Measurements from ENCODE around the gene DHX32.
"Not testable (repeated sequence)": the region's sequence is repeated elsewhere in the genome, so short reads cannot be mapped to it uniquely, and the experiment has no call there.

The DHX32 gene

GRCh38 chr10:125881192-125881591 lies at the start of gene DHX32:
DHX32 (minus strand) TSS chr10:125881292; CDS start chr10:125880824, 468 bp downstream.
- in situ Hi-C loops (cut with HindIII; ENCODE audit: low sequenced_read_pairs): no loop called here
- no peak for DNase-seq (ENCODE audit: low read depth)
- H3K4me3 ChIP-seq (ENCODE audit: low read depth, low read length): no peak within 1 kb of the TSS
- TF ChIP-seq, protein P1, sequence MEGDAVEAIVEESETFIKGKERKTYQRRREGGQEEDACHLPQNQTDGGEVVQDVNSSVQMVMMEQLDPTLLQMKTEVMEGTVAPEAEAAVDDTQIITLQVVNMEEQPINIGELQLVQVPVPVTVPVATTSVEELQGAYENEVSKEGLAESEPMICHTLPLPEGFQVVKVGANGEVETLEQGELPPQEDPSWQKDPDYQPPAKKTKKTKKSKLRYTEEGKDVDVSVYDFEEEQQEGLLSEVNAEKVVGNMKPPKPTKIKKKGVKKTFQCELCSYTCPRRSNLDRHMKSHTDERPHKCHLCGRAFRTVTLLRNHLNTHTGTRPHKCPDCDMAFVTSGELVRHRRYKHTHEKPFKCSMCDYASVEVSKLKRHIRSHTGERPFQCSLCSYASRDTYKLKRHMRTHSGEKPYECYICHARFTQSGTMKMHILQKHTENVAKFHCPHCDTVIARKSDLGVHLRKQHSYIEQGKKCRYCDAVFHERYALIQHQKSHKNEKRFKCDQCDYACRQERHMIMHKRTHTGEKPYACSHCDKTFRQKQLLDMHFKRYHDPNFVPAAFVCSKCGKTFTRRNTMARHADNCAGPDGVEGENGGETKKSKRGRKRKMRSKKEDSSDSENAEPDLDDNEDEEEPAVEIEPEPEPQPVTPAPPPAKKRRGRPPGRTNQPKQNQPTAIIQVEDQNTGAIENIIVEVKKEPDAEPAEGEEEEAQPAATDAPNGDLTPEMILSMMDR (IDR thresholded peaks at IDR 0.05; ENCODE audit: low read depth, low read length, missing control alignments): no peak

DNA sequence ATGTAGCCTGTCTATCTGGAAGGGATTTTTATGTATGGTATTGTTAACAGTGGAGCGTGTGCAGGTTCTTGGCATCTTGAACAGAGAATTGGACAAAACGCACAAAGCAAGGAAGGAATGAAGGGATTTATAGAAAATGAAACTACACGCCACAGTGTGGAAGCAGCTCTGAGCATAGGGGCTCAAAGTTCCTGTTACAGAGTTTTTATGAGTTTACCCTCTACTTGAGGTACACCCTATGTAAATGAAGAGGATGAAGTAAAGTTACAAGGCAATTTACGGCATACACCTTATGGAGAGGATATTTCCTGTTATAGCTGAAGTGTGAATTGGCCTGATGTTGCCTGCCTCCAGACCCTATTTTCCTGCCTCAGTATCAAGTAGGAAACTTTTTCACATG lies 48.5 kb upstream of the DHX32 start:
- in situ Hi-C loops (cut with HindIII; ENCODE audit: low sequenced_read_pairs): no loop called here
- no peak for DNase-seq (ENCODE audit: low read depth)
- TF ChIP-seq, protein P1 (IDR thresholded peaks at IDR 0.05; ENCODE audit: low read depth, low read length, missing control alignments): no peak
- H3K4me3 ChIP-seq (ENCODE audit: low read depth, low read length): no peak overlapping the region

DNA sequence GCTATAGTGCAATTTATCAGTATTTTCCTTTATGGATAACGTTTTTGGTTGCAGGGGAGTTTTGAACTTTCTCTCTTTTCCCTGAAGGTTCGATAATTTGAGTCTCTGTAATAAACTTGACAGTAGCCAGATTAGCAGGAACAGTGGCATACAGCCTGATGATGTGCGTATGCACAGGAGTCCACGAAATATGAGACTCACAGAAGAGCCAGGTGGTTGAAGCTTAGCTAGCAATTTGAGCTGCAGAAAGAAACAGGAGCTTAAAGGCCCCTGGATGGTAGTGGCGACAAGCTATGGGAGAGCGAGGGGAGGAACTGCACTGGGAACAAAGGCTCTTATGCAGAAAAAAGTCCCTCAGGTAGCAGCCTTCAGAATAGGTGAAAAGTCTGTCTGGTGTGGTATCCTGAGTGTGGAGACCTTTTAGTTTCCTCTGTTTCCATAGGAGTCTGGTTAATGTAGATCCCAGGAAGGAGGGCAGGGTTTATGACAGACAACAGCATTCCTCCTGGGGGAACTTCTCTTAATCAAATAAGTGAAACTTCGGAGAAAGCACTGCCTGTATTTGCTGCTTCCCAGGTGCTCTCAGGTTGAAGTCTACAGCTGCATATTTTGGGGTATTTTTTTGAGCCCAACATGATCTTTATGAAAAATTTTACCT lies 48.0 kb upstream of the DHX32 start:
- no peak overlapping the region for H3K4me3 ChIP-seq (ENCODE audit: low read depth, low read length)
- TF ChIP-seq, protein P1 (IDR thresholded peaks at IDR 0.05; ENCODE audit: low read depth, low read length, missing control alignments): no peak
- in situ Hi-C loops (cut with HindIII; ENCODE audit: low sequenced_read_pairs): no loop called here
- no peak for DNase-seq (ENCODE audit: low read depth)

DNA sequence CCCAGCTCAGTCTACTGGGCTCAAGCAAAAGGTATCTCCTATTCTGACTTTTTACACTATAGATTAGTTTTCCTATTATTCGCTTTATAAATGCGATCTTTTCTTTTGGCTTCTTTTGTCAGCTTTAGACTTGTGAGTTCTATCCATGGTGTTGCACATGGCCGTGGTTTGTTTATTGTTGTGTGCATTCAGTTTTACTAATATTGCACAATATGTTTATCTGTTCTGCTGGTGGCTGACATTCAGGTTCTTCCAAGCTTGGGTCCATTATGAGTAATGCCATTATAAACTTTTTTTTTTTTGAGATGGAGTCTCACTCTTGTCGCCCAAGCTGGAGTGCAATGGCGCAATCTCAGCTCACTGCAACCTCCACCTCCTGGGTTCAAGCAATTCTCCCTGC lies 46.2 kb upstream of the DHX32 start:
- H3K4me3 ChIP-seq (ENCODE audit: low read depth, low read length); in situ Hi-C loops (cut with HindIII; ENCODE audit: low sequenced_read_pairs); DNase-seq (ENCODE audit: low read depth): not testable (repeated sequence)

GRCh38 chr10:125926247-125926646 lies 45.2 kb upstream of the DHX32 start:
- no peak for DNase-seq (ENCODE audit: low read depth)
- TF ChIP-seq, protein P1 (IDR thresholded peaks at IDR 0.05; ENCODE audit: low read depth, low read length, missing control alignments): no peak
- in situ Hi-C loops (cut with HindIII; ENCODE audit: low sequenced_read_pairs): no loop called here
- no peak overlapping the region for H3K4me3 ChIP-seq (ENCODE audit: low read depth, low read length)

DNA sequence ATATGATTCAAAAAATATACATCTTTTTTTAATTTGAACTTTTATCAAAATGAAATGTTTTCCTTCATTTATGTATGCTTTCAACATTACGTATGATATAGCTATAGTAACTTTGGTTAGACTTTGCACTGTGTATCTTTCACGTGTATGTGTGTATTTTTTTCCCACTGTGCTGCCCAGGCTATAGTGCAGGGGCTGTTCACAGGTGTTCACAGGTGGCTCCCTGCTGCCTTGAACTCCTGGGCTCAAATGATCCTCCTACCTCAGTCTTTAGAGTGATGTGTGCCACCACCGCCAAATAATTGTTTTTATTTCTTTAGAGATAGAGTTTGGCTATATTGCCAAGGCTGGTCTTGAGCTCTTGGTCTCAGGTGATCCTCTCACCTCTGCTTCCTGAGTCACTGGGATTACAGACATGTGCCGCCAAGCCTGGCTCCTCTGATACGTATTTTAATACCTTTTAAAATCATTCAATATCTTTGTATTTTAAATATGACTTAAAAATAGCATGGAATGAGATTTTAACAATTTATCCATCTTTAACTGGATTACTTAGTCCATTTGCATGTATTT lies 44.3 kb upstream of the DHX32 start:
- TF ChIP-seq, protein P1 (IDR thresholded peaks at IDR 0.05; ENCODE audit: low read depth, low read length, missing control alignments): no peak
- DNase-seq (ENCODE audit: low read depth): no peak
- H3K4me3 ChIP-seq (ENCODE audit: low read depth, low read length): no peak overlapping the region
- in situ Hi-C loops (cut with HindIII; ENCODE audit: low sequenced_read_pairs): no loop called here

DNA sequence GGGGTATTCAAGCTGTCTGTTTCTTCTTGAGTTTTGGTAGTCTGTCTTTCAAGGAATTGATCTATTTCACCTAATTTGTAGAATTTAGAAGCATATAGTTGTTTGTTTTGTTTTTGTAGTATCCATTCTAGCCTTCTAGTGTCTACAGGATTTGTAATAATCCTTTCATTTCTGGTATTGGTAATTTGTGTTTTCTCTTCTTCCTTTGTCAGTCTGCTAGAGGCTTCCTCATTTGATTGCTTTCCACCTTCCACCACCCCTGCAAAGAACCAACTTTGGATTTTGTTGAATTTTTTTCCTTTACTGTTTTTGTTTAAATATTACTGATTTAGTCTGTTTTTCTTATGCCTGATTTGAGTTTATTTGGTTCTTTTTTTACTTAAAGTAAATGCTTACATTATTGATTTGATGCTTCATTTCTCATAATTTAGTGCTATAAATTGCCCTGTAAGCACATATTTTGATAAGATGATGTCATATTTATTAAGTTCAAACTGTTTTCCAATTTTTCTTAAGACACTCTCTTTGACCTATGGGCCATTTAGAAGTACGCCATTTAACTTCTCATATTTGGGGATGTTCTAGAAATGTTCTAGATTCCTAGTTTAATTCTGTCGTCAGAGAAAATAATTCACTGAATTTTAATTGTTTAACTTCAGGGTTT lies 40.7 kb upstream of the DHX32 start:
- H3K4me3 ChIP-seq (ENCODE audit: low read depth, low read length); DNase-seq (ENCODE audit: low read depth); in situ Hi-C loops (cut with HindIII; ENCODE audit: low sequenced_read_pairs): not testable (repeated sequence)

GRCh38 chr10:125917704-125918361 lies 36.7 kb upstream of the DHX32 start:
- H3K4me3 ChIP-seq (ENCODE audit: low read depth, low read length); in situ Hi-C loops (cut with HindIII; ENCODE audit: low sequenced_read_pairs); DNase-seq (ENCODE audit: low read depth): not testable (repeated sequence)
